Vagina (tissue), 2 donors: ENCODE results near the gene N4BP3. TPM values are rescaled to one million over a fixed set of nuclear protein-coding genes. Genes with fewer than 3 reads are reported as not detected.
"Not testable (repeated sequence)": the region's sequence is repeated elsewhere in the genome, so short reads cannot be mapped to it uniquely, and the experiment has no call there.

Source experiments
- DNase-seq, 2 donors: peaks; one replicate each; pipeline ENCODE4 v3.0.0-alpha.2; 2017; ENCODE audit errors: extremely low spot score in 2 of 2
- H3K27ac ChIP-seq: fragments of 200-600 bp; sonication (generic); one replicate; pipeline ENCODE4 v1.5.1; 2019
- H3K27me3 ChIP-seq: fragments of 200-600 bp; sonication (generic); one replicate; pipeline ENCODE4 v1.5.1; 2019
- H3K36me3 ChIP-seq, 2 donors: fragments of 200-600 bp; sonication (generic); one replicate each; pipeline ENCODE4 v1.5.1; 2017 to 2019
- H3K4me1 ChIP-seq: fragments of 200-600 bp; sonication (generic); one replicate; pipeline ENCODE4 v1.5.1; 2019
- H3K4me3 ChIP-seq, 2 donors: fragments of 200-600 bp; sonication (generic); 1 replicate in 1 of 2; 2 replicates in 1 of 2; pipeline ENCODE4 v1.5.1; 2016 to 2019
- H3K9me3 ChIP-seq: fragments of 200-600 bp; sonication (generic); one replicate; pipeline ENCODE4 v1.5.1; 2019
- CTCF ChIP-seq, 3 experiments: fragments of 450-650 bp in 2 of 3; fragments of 200-600 bp in 1 of 3; sonication (generic) in 1 of 3; IDR thresholded peaks; one replicate each; pipeline ENCODE4 v1.5.1; 2017 to 2019; ENCODE audit warnings: antibody characterized with exemption in 3 of 3, mild to moderate bottlenecking in 2 of 3, moderate library complexity in 2 of 3
- POLR2A ChIP-seq, 2 donors: fragments of 450-650 bp; IDR thresholded peaks; one replicate each; pipeline ENCODE4 v1.6.1; 2017; ENCODE audit warnings: antibody characterized with exemption in 2 of 2, mild to moderate bottlenecking in 2 of 2, moderate library complexity in 2 of 2
- POLR2AphosphoS5 ChIP-seq, 2 donors: sonication (generic); formaldehyde crosslinking; IDR thresholded peaks; one replicate each; pipeline ENCODE4 v1.9.0; 2017; ENCODE audit warnings: antibody characterized with exemption in 2 of 2, mild to moderate bottlenecking in 2 of 2, low read depth in 1 of 2; ENCODE audit not compliant: insufficient read depth in 1 of 2
- intact Hi-C: fragments of 100-400 bp; cut with DNase I; formaldehyde crosslinking; loops from one replicate; pipeline ENCODE4 v1.15.1; 2023
- total RNA-seq: library from RNA; depleted of rRNA; stranded (reverse); fragments of >200 nt; gene quantifications from one replicate; pipeline ENCODE4 v1.2.3, GENCODE V29; 2016

The N4BP3 gene
- total RNA-seq, 1 donor from 2014 or later: 4.9 TPM

GRCh38 chr5:178123094-178123965 is 10.0 kb downstream of the N4BP3 start:
- no peak overlapping the region for H3K4me3 ChIP-seq
- H3K4me1 ChIP-seq: peaks cover 35% of the 10 kb centered on the region
- DNase-seq: no peak
- H3K9me3 ChIP-seq: no peaks in the 10 kb centered on the region
- no peak overlapping the region for H3K27ac ChIP-seq
- no peaks in the 10 kb centered on the region for H3K27me3 ChIP-seq
- intact Hi-C loops: no loop called here
- no peaks in the 10 kb centered on the region for H3K36me3 ChIP-seq
- TF ChIP-seq POLR2AphosphoS5 (IDR thresholded peaks at IDR 0.05; ENCODE audit: insufficient read depth in 1 of 2, low read depth in 1 of 2): no peak
- TF ChIP-seq POLR2A (IDR thresholded peaks at IDR 0.05): no peak
- no peak for TF ChIP-seq CTCF (IDR thresholded peaks at IDR 0.05)

GRCh38 chr5:178123966-178124925 is 10.9 kb downstream of the N4BP3 start:
- Histone ChIP-seq H3K27ac (no peak overlapping the region), H3K9me3 (no peaks in the 10 kb centered on the region), H3K36me3 (no peaks in the 10 kb centered on the region), H3K4me3 (no peak overlapping the region), H3K27me3 (no peaks in the 10 kb centered on the region), H3K4me1 (peaks cover 35% of the 10 kb centered on the region)
- intact Hi-C loops: no loop called here
- no peak for DNase-seq
- TF ChIP-seq POLR2AphosphoS5 (IDR thresholded peaks at IDR 0.05; ENCODE audit: insufficient read depth in 1 of 2, low read depth in 1 of 2) (peak in 1 of 2 donors; percentile 41), CTCF (IDR thresholded peaks at IDR 0.05) (no peak)

- TF ChIP-seq POLR2A (IDR thresholded peaks at IDR 0.05): no peak
- TF ChIP-seq CTCF (IDR thresholded peaks at IDR 0.05): no peak
- TF ChIP-seq POLR2AphosphoS5 (IDR thresholded peaks at IDR 0.05; ENCODE audit: insufficient read depth in 1 of 2, low read depth in 1 of 2): no peak
- Histone ChIP-seq H3K27me3 (no peaks in the 10 kb centered on the region), H3K36me3 (no peaks in the 10 kb centered on the region), H3K9me3 (no peaks in the 10 kb centered on the region), H3K4me3 (no peak overlapping the region), H3K27ac (no peak overlapping the region), H3K4me1 (peaks cover 42% of the 10 kb centered on the region)
- DNase-seq: no peak
- intact Hi-C loops: no loop called here
These were observed 12.0 kb downstream of the N4BP3 start for GRCh38 chr5:178125253-178125906.

GRCh38 chr5:178126556-178126955 is 13.2 kb downstream of the N4BP3 start:
- Histone ChIP-seq H3K4me3 (no peak overlapping the region), H3K9me3 (no peaks in the 10 kb centered on the region), H3K27me3 (no peaks in the 10 kb centered on the region), H3K36me3 (no peaks in the 10 kb centered on the region), H3K27ac (no peak overlapping the region), H3K4me1 (peaks cover 37% of the 10 kb centered on the region)
- TF ChIP-seq POLR2AphosphoS5 (IDR thresholded peaks at IDR 0.05; ENCODE audit: insufficient read depth in 1 of 2, low read depth in 1 of 2): no peak
- no peak for TF ChIP-seq CTCF (IDR thresholded peaks at IDR 0.05)
- no peak for TF ChIP-seq POLR2A (IDR thresholded peaks at IDR 0.05)
- intact Hi-C loops: no loop called here
- DNase-seq: no peak

GRCh38 chr5:178127300-178128009 is 14.1 kb downstream of the N4BP3 start:
- H3K27me3 ChIP-seq, H3K4me3 ChIP-seq, intact Hi-C loops, H3K27ac ChIP-seq, H3K9me3 ChIP-seq, DNase-seq, H3K36me3 ChIP-seq: not testable (repeated sequence)
- peaks cover 39% of the 10 kb centered on the region for H3K4me1 ChIP-seq
